ENCODE data around the gene IRF2BP2. TPM values are rescaled to one million over a fixed set of nuclear protein-coding genes. Genes with fewer than 3 reads are reported as not detected.

The IRF2BP2 gene
- total RNA-seq, 2 experiments from 2014 or later = 99.6 to 107 TPM

- H3K4me1 Mint-ChIP-seq (ENCODE audit: low read depth) = peaks cover 29% of the 10 kb centered on the region
- no peak for DNase-seq
- peak overlapping the region; percentile 30 for H3K27ac Mint-ChIP-seq
- no peaks in the 10 kb centered on the region for H3K36me3 Mint-ChIP-seq (ENCODE audit: low read depth)
- no peaks in the 10 kb centered on the region for H3K9me3 Mint-ChIP-seq
- H3K4me3 Mint-ChIP-seq = no peak overlapping the region
- intact Hi-C loops (cut with micrococcal nuclease) = no loop called here
- no peaks in the 10 kb centered on the region for H3K27me3 Mint-ChIP-seq (ENCODE audit: low read depth)
- CTCF ChIA-PET = no interaction called here
These were observed 8.2 kb upstream of the IRF2BP2 start for GRCh38 chr1:234617986-234618736.

- CTCF ChIA-PET = interaction anchor here (1.0 kb wide), 1 partner anchor 40 kb away, joined by 4 read pairs; no protein-coding TSS in a partner anchor
- no peaks in the 10 kb centered on the region for H3K27me3 Mint-ChIP-seq (ENCODE audit: low read depth)
- no peak for DNase-seq
- no peaks in the 10 kb centered on the region for H3K36me3 Mint-ChIP-seq (ENCODE audit: low read depth)
- H3K9me3 Mint-ChIP-seq = no peaks in the 10 kb centered on the region
- H3K4me1 Mint-ChIP-seq (ENCODE audit: low read depth) = peaks cover 37% of the 10 kb centered on the region
- no peak overlapping the region for H3K4me3 Mint-ChIP-seq
- intact Hi-C loops (cut with micrococcal nuclease) = no loop called here
- H3K27ac Mint-ChIP-seq = no peak overlapping the region
These were observed 7.4 kb upstream of the IRF2BP2 start for GRCh38 chr1:234617131-234617985.

- intact Hi-C loops (cut with micrococcal nuclease) = no loop called here
- no peak for DNase-seq
- no peak overlapping the region for H3K4me3 Mint-ChIP-seq
- no peaks in the 10 kb centered on the region for H3K9me3 Mint-ChIP-seq
- no peak overlapping the region for H3K27ac Mint-ChIP-seq
- CTCF ChIA-PET = interaction anchor here (1.0 kb wide), 1 partner anchor 40 kb away, joined by 4 read pairs; no protein-coding TSS in a partner anchor
- H3K4me1 Mint-ChIP-seq (ENCODE audit: low read depth) = peaks cover 45% of the 10 kb centered on the region
- H3K27me3 Mint-ChIP-seq (ENCODE audit: low read depth) = no peaks in the 10 kb centered on the region
- no peaks in the 10 kb centered on the region for H3K36me3 Mint-ChIP-seq (ENCODE audit: low read depth)
These were observed 6.7 kb upstream of the IRF2BP2 start for GRCh38 chr1:234616644-234617043.

- no peaks in the 10 kb centered on the region for H3K27me3 Mint-ChIP-seq (ENCODE audit: low read depth)
- CTCF ChIA-PET = interaction anchor here (1.0 kb wide), 2 partner anchors 13 to 79 kb away, joined by 3 read pairs; no protein-coding TSS in a partner anchor
- no peak for DNase-seq
- intact Hi-C loops (cut with micrococcal nuclease) = loop anchor here (5.0 kb wide), 1 partner anchor 1253 kb away; the partner anchor contains the start of gene LYST
- H3K4me1 Mint-ChIP-seq (ENCODE audit: low read depth) = peaks cover 44% of the 10 kb centered on the region
- no peak overlapping the region for H3K27ac Mint-ChIP-seq
- H3K36me3 Mint-ChIP-seq (ENCODE audit: low read depth) = no peaks in the 10 kb centered on the region
- H3K9me3 Mint-ChIP-seq = no peaks in the 10 kb centered on the region
- no peak overlapping the region for H3K4me3 Mint-ChIP-seq
These were observed 4.1 kb upstream of the IRF2BP2 start for GRCh38 chr1:234614081-234614489.

GRCh38 chr1:234613128-234613875 is 3.3 kb upstream of the IRF2BP2 start:
- Mint-ChIP-seq H3K4me1 (ENCODE audit: low read depth) (peaks cover 44% of the 10 kb centered on the region), H3K36me3 (ENCODE audit: low read depth) (peaks cover 1% of the 10 kb centered on the region), H3K27ac (peak overlapping the region; percentile 100), H3K4me3 (peak overlapping the region; percentile 81), H3K27me3 (ENCODE audit: low read depth) (no peaks in the 10 kb centered on the region), H3K9me3 (no peaks in the 10 kb centered on the region)
- no peak for DNase-seq
- intact Hi-C loops (cut with micrococcal nuclease) = loop anchor here (2.0 to 5.0 kb wide), 2 partner anchors 15 to 1254 kb away; partner anchors contain the start of gene LYST
- CTCF ChIA-PET = interaction anchor here (0.6 to 2.9 kb wide), 10 partner anchors 9 to 471 kb away, joined by 3 to 14 read pairs (median 4); no protein-coding TSS in a partner anchor

GRCh38 chr1:234612352-234613127 is 2.6 kb upstream of the IRF2BP2 start:
- intact Hi-C loops (cut with micrococcal nuclease) = loop anchor here (1.0 to 5.0 kb wide), 8 partner anchors 14 to 1255 kb away; partner anchors contain the start of gene LYST
- CTCF ChIA-PET = interaction anchor here (0.6 to 2.9 kb wide), 14 partner anchors 8 to 480 kb away, joined by 3 to 14 read pairs (median 4); no protein-coding TSS in a partner anchor
- DNase-seq = peak; percentile 85
- H3K27ac Mint-ChIP-seq = peak overlapping the region; percentile 100
- no peaks in the 10 kb centered on the region for H3K9me3 Mint-ChIP-seq
- peak overlapping the region; percentile 81 for H3K4me3 Mint-ChIP-seq
- peaks cover 9% of the 10 kb centered on the region for H3K36me3 Mint-ChIP-seq (ENCODE audit: low read depth)
- peaks cover 41% of the 10 kb centered on the region for H3K4me1 Mint-ChIP-seq (ENCODE audit: low read depth)
- H3K27me3 Mint-ChIP-seq (ENCODE audit: low read depth) = no peaks in the 10 kb centered on the region

- Mint-ChIP-seq H3K9me3 (no peaks in the 10 kb centered on the region), H3K27ac (peak overlapping the region; percentile 100), H3K4me3 (peak overlapping the region; percentile 81), H3K36me3 (ENCODE audit: low read depth) (peaks cover 15% of the 10 kb centered on the region), H3K4me1 (ENCODE audit: low read depth) (peaks cover 39% of the 10 kb centered on the region), H3K27me3 (ENCODE audit: low read depth) (no peaks in the 10 kb centered on the region)
- intact Hi-C loops (cut with micrococcal nuclease) = loop anchor here (1.0 to 5.0 kb wide), 18 partner anchors 9 to 1255 kb away; partner anchors contain the start of genes ARID4B, B3GALNT2, GGPS1 and LYST
- CTCF ChIA-PET = interaction anchor here (0.6 to 2.9 kb wide), 22 partner anchors 11 to 481 kb away, joined by 3 to 14 read pairs (median 4); no protein-coding TSS in a partner anchor
- peak; percentile 46 for DNase-seq
These were observed 1.9 kb upstream of the IRF2BP2 start for GRCh38 chr1:234611847-234612351.

- intact Hi-C loops (cut with micrococcal nuclease) = loop anchor here (1.0 to 5.0 kb wide), 11 partner anchors 8 to 1256 kb away; partner anchors contain the start of genes ARID4B, B3GALNT2, GGPS1 and LYST
- Mint-ChIP-seq H3K27me3 (ENCODE audit: low read depth) (no peaks in the 10 kb centered on the region), H3K4me1 (ENCODE audit: low read depth) (peaks cover 33% of the 10 kb centered on the region), H3K27ac (peak overlapping the region; percentile 100), H3K36me3 (ENCODE audit: low read depth) (peaks cover 20% of the 10 kb centered on the region), H3K4me3 (peak overlapping the region; percentile 81), H3K9me3 (no peaks in the 10 kb centered on the region)
- DNase-seq = peak; percentile 83
- CTCF ChIA-PET = interaction anchor here (0.6 to 2.9 kb wide), 19 partner anchors 24 to 482 kb away, joined by 3 to 14 read pairs (median 3); no protein-coding TSS in a partner anchor
These were observed 1.4 kb upstream of the IRF2BP2 start for GRCh38 chr1:234611225-234611846.

- intact Hi-C loops (cut with micrococcal nuclease) = loop anchor here (1.0 to 5.0 kb wide), 12 partner anchors 7 to 1257 kb away; partner anchors contain the start of genes ARID4B, B3GALNT2, GGPS1 and LYST
- Mint-ChIP-seq H3K27ac (peak overlapping the region; percentile 96), H3K4me3 (peak overlapping the region; percentile 84), H3K36me3 (ENCODE audit: low read depth) (peaks cover 26% of the 10 kb centered on the region), H3K4me1 (ENCODE audit: low read depth) (peaks cover 33% of the 10 kb centered on the region), H3K27me3 (ENCODE audit: low read depth) (no peaks in the 10 kb centered on the region), H3K9me3 (no peaks in the 10 kb centered on the region)
- peak; percentile 91 for DNase-seq
- CTCF ChIA-PET = interaction anchor here (0.8 to 2.9 kb wide), 7 partner anchors 46 to 482 kb away, joined by 3 to 7 read pairs (median 3); no protein-coding TSS in a partner anchor
These were observed 767 bp upstream of the IRF2BP2 start for GRCh38 chr1:234610666-234611224.

- Mint-ChIP-seq H3K9me3 (no peaks in the 10 kb centered on the region), H3K36me3 (ENCODE audit: low read depth) (peaks cover 36% of the 10 kb centered on the region), H3K27me3 (ENCODE audit: low read depth) (no peaks in the 10 kb centered on the region), H3K4me1 (ENCODE audit: low read depth) (peaks cover 37% of the 10 kb centered on the region), H3K4me3 (peak overlapping the region; percentile 84), H3K27ac (no peak overlapping the region)
- CTCF ChIA-PET = interaction anchor here (1.1 kb wide), 1 partner anchor 114 kb away, joined by 7 read pairs; no protein-coding TSS in a partner anchor
- intact Hi-C loops (cut with micrococcal nuclease) = loop anchor here (1.0 to 10.0 kb wide), 6 partner anchors 163 to 1258 kb away; partner anchors contain the start of genes B3GALNT2, COA6, LYST and TOMM20
- no peak for DNase-seq
These were observed 311 bp downstream of the IRF2BP2 start for GRCh38 chr1:234609691-234610042.
